Mesothelial cell of epicardium (in vitro differentiated cells): Measurements from ENCODE around the gene HOMER2. TPM values are rescaled to one million over a fixed set of nuclear protein-coding genes. Genes with fewer than 3 reads are reported as not detected.

Source experiments
- DNase-seq, 2 experiments: peaks; one replicate each; pipeline ENCODE4 v3.0.0; 2021; ENCODE audit warnings: low spot score in 2 of 2; ENCODE audit not compliant: unreplicated experiment in 2 of 2
- H3K27ac Mint-ChIP-seq: 2 replicates; pipeline ENCODE4 v1.8.0; 2021; ENCODE audit warnings: mixed read lengths
- H3K27me3 Mint-ChIP-seq: 2 replicates; pipeline ENCODE4 v1.8.0; 2021; ENCODE audit warnings: low read depth, mixed read lengths
- H3K36me3 Mint-ChIP-seq: 2 replicates; pipeline ENCODE4 v1.8.0; 2021; ENCODE audit warnings: mixed read lengths
- H3K4me1 Mint-ChIP-seq: 2 replicates; pipeline ENCODE4 v1.8.0; 2021; ENCODE audit warnings: mixed read lengths
- H3K4me3 Mint-ChIP-seq: 2 replicates; pipeline ENCODE4 v1.8.0; 2021; ENCODE audit warnings: mild to moderate bottlenecking, moderate library complexity, mixed read lengths
- H3K9me3 Mint-ChIP-seq: 2 replicates; pipeline ENCODE4 v1.8.0; 2021; ENCODE audit warnings: mixed read lengths
- total RNA-seq: library from RNA; stranded (reverse); gene quantifications from 3 replicates; pipeline ENCODE4 v1.2.1, GENCODE V29; 2021
- TF ChIP-seq, protein P1 (sequence below): fragments of 200-600 bp; sonication (generic); IDR thresholded peaks from one replicate; pipeline ENCODE4 v1.5.0; 2021; ENCODE audit warnings: antibody characterized with exemption; ENCODE audit not compliant: unreplicated experiment

The HOMER2 gene
- total RNA-seq, 1 donor from 2014 or later = 15.9 TPM

DNA sequence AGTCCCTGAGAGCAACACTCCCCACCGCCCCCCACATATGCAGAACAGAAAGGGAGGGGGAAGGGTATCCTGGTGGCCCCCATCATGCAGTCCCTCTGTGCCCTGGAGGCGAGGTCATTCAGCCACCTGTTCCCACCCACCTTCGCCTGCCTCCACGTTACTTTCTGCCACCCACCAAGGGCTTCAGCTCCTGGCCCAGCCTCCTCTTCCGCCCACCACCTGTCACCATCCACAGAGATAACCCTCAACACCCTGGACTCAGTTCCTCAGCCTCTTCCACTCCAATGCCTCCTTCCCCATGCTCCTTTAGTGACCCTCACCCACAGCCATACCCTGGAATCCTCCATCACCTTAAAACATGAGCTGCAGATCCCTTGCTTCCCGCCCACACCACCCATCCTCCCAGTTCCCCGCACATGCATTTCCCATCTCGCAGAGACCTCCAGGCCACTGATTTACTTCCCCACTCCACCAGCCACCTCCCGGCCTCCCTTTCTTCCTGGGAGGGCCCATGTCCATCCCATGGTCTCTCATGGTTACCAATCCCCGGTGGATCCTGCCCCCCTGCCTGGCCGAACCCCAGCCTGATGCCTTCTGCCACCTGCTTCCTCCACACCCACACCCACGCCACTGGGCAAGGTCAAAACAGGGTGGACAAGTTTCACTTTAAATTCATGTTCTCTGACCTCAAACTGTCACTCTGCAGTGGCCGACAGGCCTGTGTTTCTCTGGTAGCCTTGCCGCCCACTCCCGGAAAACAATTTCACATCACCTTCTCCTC, 18.2 kb downstream of the HOMER2 start:
- Mint-ChIP-seq H3K27me3 (peaks cover 14% of the 10 kb centered on the region), H3K36me3 (no peaks in the 10 kb centered on the region), H3K4me1 (peaks cover 13% of the 10 kb centered on the region), H3K4me3 (no peak overlapping the region), H3K9me3 (no peaks in the 10 kb centered on the region), H3K27ac (no peak overlapping the region)
- no peak for DNase-seq
- TF ChIP-seq, protein P1, sequence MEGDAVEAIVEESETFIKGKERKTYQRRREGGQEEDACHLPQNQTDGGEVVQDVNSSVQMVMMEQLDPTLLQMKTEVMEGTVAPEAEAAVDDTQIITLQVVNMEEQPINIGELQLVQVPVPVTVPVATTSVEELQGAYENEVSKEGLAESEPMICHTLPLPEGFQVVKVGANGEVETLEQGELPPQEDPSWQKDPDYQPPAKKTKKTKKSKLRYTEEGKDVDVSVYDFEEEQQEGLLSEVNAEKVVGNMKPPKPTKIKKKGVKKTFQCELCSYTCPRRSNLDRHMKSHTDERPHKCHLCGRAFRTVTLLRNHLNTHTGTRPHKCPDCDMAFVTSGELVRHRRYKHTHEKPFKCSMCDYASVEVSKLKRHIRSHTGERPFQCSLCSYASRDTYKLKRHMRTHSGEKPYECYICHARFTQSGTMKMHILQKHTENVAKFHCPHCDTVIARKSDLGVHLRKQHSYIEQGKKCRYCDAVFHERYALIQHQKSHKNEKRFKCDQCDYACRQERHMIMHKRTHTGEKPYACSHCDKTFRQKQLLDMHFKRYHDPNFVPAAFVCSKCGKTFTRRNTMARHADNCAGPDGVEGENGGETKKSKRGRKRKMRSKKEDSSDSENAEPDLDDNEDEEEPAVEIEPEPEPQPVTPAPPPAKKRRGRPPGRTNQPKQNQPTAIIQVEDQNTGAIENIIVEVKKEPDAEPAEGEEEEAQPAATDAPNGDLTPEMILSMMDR = no peak

DNA sequence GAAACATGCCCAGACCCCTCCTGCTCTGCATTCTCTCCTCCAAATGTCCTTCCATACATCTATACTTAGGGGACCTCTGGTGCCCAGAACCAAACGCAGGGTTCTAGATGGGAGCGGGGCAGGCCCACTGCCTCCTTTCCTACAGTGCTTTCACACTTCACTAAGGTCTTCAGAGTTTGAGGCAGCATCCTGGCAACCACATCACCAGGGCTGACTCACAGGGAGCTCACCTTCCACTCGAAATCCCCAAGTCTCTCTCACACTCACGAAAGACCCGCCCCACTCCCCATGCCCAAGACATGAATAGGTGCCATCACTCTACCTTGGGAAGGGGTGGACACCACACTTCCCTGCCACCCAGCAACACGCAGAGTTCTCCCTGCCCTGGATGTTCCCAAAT, 18.9 kb downstream of the HOMER2 start:
- DNase-seq = no peak
- H3K36me3 Mint-ChIP-seq = no peaks in the 10 kb centered on the region
- no peak overlapping the region for H3K4me3 Mint-ChIP-seq

DNA sequence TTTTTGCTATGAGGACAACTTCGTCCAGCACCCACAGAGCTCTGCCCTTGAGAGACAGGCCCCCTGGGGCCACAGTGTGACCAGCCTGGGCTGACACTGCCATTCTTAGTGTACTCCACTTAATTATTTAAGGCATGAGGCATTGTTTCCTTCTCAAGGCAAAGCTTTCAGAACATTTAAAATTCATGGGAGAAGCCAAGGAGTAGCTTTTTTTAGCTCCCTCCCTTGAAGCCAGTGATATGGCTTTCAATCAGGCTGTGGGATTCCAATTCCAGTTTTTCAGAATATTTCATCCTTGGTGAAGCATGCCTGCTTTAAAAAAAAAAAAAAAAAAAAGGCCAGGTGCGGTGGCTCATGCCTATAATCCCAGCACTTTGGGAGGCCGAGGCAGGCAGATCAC, 21.3 kb downstream of the HOMER2 start:
- Mint-ChIP-seq H3K36me3 (no peaks in the 10 kb centered on the region), H3K27me3 (peaks cover 7% of the 10 kb centered on the region), H3K4me3 (no peak overlapping the region), H3K27ac (no peak overlapping the region), H3K4me1 (peaks cover 7% of the 10 kb centered on the region), H3K9me3 (no peaks in the 10 kb centered on the region)
- TF ChIP-seq, protein P1 = no peak
- DNase-seq = no peak

More for the DNA sequence above, 18.9 kb downstream of the HOMER2 start:
- Mint-ChIP-seq H3K4me1 (peaks cover 13% of the 10 kb centered on the region), H3K9me3 (no peaks in the 10 kb centered on the region), H3K27ac (no peak overlapping the region), H3K27me3 (peaks cover 11% of the 10 kb centered on the region)
- TF ChIP-seq, protein P1 = no peak

DNA sequence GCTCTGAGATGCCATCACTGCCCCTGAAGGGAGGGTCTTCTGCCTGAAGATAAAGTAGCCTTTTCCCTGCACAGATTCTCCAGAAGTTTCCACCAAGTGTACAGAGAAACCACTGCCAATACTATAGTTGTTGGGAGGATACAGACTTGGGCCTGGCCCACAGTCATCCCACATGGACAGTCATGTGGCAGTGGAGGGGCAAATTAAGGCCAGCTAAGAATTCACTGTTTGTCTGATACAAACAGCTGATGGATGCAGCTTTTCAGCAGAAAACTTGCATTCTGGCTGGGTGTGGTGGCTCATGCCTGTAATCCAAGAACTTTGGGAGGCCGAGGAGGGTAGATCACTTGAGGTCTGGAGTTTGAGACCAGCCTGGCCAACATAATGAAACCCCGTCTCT, 22.1 kb downstream of the HOMER2 start:
- H3K9me3 Mint-ChIP-seq = no peaks in the 10 kb centered on the region
- H3K4me3 Mint-ChIP-seq = no peak overlapping the region
- no peaks in the 10 kb centered on the region for H3K4me1 Mint-ChIP-seq
- peaks cover 3% of the 10 kb centered on the region for H3K27me3 Mint-ChIP-seq
- H3K27ac Mint-ChIP-seq = no peak overlapping the region
- DNase-seq = no peak
- no peaks in the 10 kb centered on the region for H3K36me3 Mint-ChIP-seq
- TF ChIP-seq, protein P1 = no peak

DNA sequence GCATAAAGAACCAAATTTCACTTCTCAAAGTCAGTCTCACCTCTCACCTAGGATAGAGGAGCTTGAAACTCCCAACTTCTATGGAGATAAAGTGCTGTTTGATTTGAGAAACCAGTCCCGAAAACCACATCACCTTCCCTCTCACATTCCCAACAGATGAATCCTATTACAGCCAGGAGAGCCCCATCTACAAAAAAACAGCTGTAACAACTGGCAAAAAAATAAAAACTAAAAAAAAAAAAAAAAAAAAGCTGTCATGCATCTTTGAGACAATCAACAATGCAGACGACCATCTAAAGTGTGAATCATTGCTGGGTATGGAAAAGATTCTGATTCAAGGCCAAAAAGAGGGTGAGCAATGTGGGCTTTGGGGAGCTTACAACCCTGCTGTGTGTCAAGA, 23.8 kb downstream of the HOMER2 start:
- TF ChIP-seq, protein P1 = no peak
- H3K4me3 Mint-ChIP-seq = no peak overlapping the region
- DNase-seq = no peak

More for the DNA sequence above, 23.8 kb downstream of the HOMER2 start:
- Mint-ChIP-seq H3K36me3 (no peaks in the 10 kb centered on the region), H3K27ac (no peak overlapping the region), H3K9me3 (no peaks in the 10 kb centered on the region), H3K4me1 (no peaks in the 10 kb centered on the region), H3K27me3 (peaks cover 4% of the 10 kb centered on the region)
